ENCODE data around the gene DLX3.

The DLX3 gene

GRCh38 chr17:49966767-49967166 lies 28.3 kb downstream of the DLX3 start:
- in situ Hi-C loops (cut with MboI; ENCODE audit: low sequenced_read_pairs, unreplicated experiment) = no loop called here
- no peak for DNase-seq (ENCODE audit: low spot score)
- TF ChIP-seq, protein P1, sequence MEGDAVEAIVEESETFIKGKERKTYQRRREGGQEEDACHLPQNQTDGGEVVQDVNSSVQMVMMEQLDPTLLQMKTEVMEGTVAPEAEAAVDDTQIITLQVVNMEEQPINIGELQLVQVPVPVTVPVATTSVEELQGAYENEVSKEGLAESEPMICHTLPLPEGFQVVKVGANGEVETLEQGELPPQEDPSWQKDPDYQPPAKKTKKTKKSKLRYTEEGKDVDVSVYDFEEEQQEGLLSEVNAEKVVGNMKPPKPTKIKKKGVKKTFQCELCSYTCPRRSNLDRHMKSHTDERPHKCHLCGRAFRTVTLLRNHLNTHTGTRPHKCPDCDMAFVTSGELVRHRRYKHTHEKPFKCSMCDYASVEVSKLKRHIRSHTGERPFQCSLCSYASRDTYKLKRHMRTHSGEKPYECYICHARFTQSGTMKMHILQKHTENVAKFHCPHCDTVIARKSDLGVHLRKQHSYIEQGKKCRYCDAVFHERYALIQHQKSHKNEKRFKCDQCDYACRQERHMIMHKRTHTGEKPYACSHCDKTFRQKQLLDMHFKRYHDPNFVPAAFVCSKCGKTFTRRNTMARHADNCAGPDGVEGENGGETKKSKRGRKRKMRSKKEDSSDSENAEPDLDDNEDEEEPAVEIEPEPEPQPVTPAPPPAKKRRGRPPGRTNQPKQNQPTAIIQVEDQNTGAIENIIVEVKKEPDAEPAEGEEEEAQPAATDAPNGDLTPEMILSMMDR (IDR thresholded peaks at IDR 0.05; ENCODE audit: borderline replicate concordance, control extremely low read depth, extremely low read depth, insufficient read depth, missing control alignments) = no peak

GRCh38 chr17:49965524-49965909 lies 29.5 kb downstream of the DLX3 start:
- in situ Hi-C loops (cut with MboI; ENCODE audit: low sequenced_read_pairs, unreplicated experiment) = no loop called here
- DNase-seq (ENCODE audit: low spot score) = no peak
- TF ChIP-seq, protein P1 (IDR thresholded peaks at IDR 0.05; ENCODE audit: borderline replicate concordance, control extremely low read depth, extremely low read depth, insufficient read depth, missing control alignments) = no peak

GRCh38 chr17:49964769-49965523 lies 30.1 kb downstream of the DLX3 start:
- TF ChIP-seq, protein P1 (IDR thresholded peaks at IDR 0.05; ENCODE audit: borderline replicate concordance, control extremely low read depth, extremely low read depth, insufficient read depth, missing control alignments) = no peak
- in situ Hi-C loops (cut with MboI; ENCODE audit: low sequenced_read_pairs, unreplicated experiment) = no loop called here
- DNase-seq (ENCODE audit: low spot score) = no peak

DNA sequence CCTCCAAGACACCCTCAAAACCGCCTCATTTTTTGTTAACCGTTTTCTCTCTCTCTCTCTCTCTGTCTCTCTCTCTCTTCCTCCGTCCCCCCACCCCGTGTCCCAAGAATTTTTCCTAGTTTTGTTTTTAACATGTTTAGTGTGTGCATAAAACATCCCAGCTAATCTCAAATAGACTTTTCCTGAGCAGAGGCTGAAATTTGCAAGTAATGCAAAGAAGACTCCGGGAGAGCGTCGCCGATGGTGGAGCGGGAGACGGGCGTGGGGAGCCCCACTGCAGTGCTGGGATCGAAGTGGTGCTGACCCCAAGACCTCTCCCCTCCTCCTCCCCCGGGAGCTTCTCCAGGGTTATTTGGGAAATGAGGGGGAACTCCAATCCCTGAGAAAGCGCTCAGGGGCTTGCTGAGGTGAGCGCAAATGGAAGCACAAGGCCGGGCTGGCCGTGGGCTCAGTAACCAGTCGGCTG lies 30.7 kb downstream of the DLX3 start:
- DNase-seq (ENCODE audit: low spot score) = no peak
- in situ Hi-C loops (cut with MboI; ENCODE audit: low sequenced_read_pairs, unreplicated experiment) = no loop called here
- TF ChIP-seq, protein P1 (IDR thresholded peaks at IDR 0.05; ENCODE audit: borderline replicate concordance, control extremely low read depth, extremely low read depth, insufficient read depth, missing control alignments) = no peak

DNA sequence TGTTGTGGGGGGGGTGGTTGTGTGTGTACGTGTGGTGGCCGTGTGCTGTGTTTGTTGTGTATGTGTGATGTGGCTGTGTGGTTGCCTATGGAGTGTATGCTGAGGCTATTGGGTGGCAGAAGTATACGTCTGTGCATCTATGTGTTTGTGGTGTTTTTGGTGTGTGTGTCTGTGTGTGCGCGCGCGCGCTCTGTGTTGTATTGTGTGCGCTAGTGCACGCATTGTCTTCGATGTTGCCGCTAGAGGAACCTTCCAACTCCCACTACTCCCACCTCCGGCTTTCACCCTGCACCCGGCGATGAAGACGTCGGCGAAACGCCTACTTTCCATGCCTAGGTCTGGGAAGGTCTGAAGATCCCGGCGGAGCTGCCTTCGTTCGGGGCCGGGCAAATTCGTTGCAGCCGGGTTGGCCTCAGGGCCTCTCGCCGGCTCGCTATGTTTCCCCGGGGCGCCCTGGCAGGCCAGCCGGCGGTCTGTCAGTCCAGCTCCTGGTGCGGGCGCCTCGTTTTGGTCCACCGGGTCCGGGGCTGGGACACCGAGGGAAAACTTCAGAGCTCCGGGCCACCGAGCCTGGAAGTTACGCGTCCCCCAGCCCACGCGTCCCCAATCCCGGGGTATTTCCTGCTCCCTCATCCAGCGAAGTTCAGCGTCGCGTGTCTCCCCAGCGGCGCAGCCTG lies 31.3 kb downstream of the DLX3 start:
- in situ Hi-C loops (cut with MboI; ENCODE audit: low sequenced_read_pairs, unreplicated experiment) = no loop called here
- TF ChIP-seq, protein P1 (IDR thresholded peaks at IDR 0.05; ENCODE audit: borderline replicate concordance, control extremely low read depth, extremely low read depth, insufficient read depth, missing control alignments) = no peak

DNA sequence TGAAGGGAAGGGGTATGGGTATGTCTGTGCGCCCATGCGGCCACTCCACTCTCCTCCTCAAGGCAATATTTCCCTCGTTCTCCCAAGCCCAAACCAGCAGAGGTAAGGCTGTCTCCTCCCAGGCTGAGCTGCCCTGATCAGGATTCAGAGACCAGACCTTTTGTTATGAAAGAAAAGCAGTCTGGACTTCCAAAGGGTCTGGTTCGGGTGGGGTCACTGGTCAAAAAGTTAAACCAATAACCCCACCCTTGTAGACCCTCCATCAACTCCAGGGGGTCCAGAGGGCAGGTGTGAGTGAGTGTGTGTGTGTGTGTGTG lies 31.8 kb downstream of the DLX3 start:
- in situ Hi-C loops (cut with MboI; ENCODE audit: low sequenced_read_pairs, unreplicated experiment) = no loop called here
- DNase-seq (ENCODE audit: low spot score) = no peak
- TF ChIP-seq, protein P1 (IDR thresholded peaks at IDR 0.05; ENCODE audit: borderline replicate concordance, control extremely low read depth, extremely low read depth, insufficient read depth, missing control alignments) = no peak

More for the DNA sequence above, 31.3 kb downstream of the DLX3 start:
- DNase-seq (ENCODE audit: low spot score) = no peak

All from GM13976 (cell line).